ENCODE results near the gene SYNGR1. TPM values are rescaled to one million over a fixed set of nuclear protein-coding genes. Genes with fewer than 3 reads are reported as not detected.
"Not testable (repeated sequence)": the region's sequence is repeated elsewhere in the genome, so short reads cannot be mapped to it uniquely, and the experiment has no call there.

Gene SYNGR1
- total RNA-seq, 4 donors from 2014 or later, result 4.4 to 11.0 (median 9.9) TPM

DNA sequence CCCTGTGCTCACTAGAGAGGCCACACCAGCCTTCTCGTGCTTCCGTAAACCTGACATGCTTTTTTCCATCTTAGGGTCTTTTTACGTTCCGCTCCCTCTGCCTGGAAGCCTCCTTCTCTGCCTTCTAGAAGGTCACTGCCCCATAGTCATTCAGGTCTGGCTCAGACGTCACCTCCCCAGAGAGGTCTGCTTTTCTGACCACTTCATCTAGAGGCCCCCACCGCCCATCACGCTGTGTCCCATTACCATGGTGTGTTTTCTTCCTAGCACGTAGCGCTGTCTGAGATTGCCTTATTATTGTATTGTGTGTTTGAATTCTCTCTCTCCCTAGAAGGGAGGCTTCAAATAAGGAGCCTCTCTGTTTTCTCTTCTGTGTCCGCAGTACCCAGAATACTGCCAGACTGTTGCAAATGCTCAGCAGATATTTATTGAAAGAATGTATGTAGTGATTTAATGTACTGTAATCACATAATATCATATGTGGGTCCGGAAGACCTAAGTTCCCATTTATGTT lies 59.8 kb downstream of the SYNGR1 start:
- ATAC-seq (ENCODE audit: low FRiP score), result no peak
- no peak for DNase-seq (ENCODE audit: low spot score)
- TF ChIP-seq, protein P1, sequence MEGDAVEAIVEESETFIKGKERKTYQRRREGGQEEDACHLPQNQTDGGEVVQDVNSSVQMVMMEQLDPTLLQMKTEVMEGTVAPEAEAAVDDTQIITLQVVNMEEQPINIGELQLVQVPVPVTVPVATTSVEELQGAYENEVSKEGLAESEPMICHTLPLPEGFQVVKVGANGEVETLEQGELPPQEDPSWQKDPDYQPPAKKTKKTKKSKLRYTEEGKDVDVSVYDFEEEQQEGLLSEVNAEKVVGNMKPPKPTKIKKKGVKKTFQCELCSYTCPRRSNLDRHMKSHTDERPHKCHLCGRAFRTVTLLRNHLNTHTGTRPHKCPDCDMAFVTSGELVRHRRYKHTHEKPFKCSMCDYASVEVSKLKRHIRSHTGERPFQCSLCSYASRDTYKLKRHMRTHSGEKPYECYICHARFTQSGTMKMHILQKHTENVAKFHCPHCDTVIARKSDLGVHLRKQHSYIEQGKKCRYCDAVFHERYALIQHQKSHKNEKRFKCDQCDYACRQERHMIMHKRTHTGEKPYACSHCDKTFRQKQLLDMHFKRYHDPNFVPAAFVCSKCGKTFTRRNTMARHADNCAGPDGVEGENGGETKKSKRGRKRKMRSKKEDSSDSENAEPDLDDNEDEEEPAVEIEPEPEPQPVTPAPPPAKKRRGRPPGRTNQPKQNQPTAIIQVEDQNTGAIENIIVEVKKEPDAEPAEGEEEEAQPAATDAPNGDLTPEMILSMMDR (IDR thresholded peaks at IDR 0.05), result no peak

DNA sequence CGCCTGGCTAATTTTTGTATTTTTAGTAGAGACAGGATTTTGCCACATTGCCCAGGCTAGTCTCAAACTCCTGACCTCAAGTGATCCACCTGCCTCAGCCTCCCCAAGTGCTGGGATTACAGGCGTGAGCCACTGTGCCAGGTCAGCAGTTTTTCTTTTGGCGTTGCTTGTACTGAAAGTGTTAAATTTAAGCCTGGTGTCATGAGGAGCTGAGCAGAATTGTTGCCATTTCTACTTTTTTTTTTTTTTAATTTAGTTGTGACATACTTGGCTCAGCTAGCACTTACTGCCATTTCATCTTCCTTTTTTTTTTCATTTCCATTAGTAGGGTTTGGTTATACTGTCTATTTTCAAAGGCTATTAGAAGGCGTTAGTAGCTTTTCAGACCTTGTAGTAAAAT lies 60.5 kb downstream of the SYNGR1 start:
- TF ChIP-seq, protein P1 (IDR thresholded peaks at IDR 0.05), result no peak
- ATAC-seq (ENCODE audit: low FRiP score) (no peak), DNase-seq (ENCODE audit: low spot score) (no peak)

- DNase-seq (ENCODE audit: low spot score); ATAC-seq (ENCODE audit: low FRiP score): not testable (repeated sequence)
These were observed 62.1 kb downstream of the SYNGR1 start for GRCh38 chr22:39411828-39412365.

DNA sequence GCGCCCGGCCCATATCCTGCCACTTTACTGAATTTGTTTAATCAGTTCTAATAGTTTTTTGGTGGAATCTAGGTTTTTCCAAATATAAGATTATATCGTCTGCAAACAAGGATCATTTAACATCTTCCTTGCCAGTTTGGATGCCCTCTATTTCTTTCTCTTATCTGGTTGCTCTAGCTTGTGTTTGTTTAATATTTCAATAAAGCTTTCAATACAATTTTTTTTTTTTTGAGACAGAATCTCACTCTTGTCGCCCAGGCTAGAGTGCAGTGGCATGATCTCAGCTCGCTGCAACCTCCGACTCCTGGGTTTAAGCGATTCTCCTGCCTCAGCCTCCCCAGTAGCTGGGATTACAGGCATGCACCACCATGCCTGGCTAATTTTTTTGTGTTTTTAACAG lies 63.4 kb downstream of the SYNGR1 start:
- not testable (repeated sequence) for ATAC-seq (ENCODE audit: low FRiP score); DNase-seq (ENCODE audit: low spot score)

DNA sequence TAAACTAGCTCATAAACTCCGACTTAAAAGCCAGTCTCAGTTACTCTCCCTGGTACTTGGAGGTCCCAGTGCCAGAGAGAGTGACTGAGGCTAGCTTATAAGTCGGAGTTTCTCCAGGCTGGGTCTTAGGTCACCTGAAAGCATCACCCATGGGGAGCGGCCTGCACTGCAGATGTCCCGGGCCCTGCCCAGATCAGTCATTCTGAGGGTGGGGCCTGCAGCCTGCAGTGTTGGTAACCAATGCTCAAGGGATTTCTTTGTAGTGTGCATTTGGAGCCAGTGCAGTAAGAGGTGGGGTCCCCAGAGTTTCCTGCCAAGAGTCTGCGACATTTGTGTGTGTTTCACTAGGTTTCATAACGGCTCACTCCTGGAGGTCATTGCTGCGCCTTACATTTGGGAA lies 64.6 kb downstream of the SYNGR1 start:
- TF ChIP-seq, protein P1 (IDR thresholded peaks at IDR 0.05), result no peak
- ATAC-seq (ENCODE audit: low FRiP score), result no peak
- no peak for DNase-seq (ENCODE audit: low spot score)

DNA sequence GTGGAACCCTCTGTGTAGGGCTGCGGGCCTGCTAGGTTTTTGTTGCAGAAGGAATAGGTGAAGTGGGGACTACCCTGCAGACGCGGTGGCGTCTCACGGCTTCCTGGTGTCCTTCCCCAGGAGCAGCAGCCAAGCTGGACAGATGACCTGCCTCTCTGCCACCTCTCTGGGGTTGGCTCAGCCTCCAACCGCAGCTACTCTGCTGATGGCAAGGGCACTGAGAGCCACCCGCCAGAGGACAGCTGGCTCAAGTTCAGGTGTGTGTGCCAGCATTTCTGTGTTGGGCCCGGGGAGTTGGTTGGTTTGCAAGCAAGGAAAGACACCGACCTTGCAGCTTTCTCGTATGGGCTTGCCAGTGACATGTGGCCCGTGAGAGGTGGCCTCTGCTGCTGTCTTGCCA lies 65.1 kb downstream of the SYNGR1 start:
- DNase-seq (ENCODE audit: low spot score), result no peak
- TF ChIP-seq, protein P1 (IDR thresholded peaks at IDR 0.05), result no peak
- no peak for ATAC-seq (ENCODE audit: low FRiP score)

DNA sequence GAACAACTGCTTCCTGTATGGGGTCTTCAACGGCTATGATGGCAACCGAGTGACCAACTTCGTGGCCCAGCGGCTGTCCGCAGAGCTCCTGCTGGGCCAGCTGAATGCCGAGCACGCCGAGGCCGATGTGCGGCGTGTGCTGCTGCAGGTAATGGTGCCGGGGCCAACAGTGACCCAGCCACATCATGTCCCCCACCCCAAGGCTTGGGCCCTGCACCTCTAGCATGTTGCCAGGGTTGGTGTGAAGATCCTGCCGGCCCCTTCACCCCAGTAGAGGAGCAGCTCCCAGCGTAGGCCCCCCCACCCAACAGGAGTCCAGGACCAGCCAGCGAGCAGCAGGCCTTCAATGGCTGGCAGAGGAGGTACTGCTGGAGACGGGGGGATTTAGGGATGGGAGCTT lies 65.7 kb downstream of the SYNGR1 start:
- DNase-seq (ENCODE audit: low spot score), result no peak
- TF ChIP-seq, protein P1 (IDR thresholded peaks at IDR 0.05), result no peak
- peak; percentile 19 for ATAC-seq (ENCODE audit: low FRiP score)

- ATAC-seq (ENCODE audit: low FRiP score), result no peak
- DNase-seq (ENCODE audit: low spot score), result no peak
- TF ChIP-seq, protein P1 (IDR thresholded peaks at IDR 0.05), result no peak
These were observed 66.5 kb downstream of the SYNGR1 start for GRCh38 chr22:39416319-39416718.

All from omental fat pad (tissue), 4 donors.